OCI-LY1 (cell line): Measurements from ENCODE around the gene PLEKHO2.

ENCODE experiments used
- EZH2 ChIP-seq: fragments of 200-600 bp; sonication (generic), shearing (Covaris generic); IDR thresholded peaks from 2 replicates; pipeline ENCODE4 v1.8.0; 2017; ENCODE audit warnings: borderline replicate concordance, mixed run types, mild to moderate bottlenecking, antibody characterized with exemption, low read length, moderate library complexity, mixed read lengths
- TF ChIP-seq, protein P1 (sequence below): fragments of 200-600 bp; sonication (generic), shearing (Covaris generic); IDR thresholded peaks from 2 replicates; pipeline ENCODE4 v1.5.1; 2017; ENCODE audit warnings: mild to moderate bottlenecking, antibody characterized with exemption, low read length, moderate library complexity, mixed read lengths

DNA sequence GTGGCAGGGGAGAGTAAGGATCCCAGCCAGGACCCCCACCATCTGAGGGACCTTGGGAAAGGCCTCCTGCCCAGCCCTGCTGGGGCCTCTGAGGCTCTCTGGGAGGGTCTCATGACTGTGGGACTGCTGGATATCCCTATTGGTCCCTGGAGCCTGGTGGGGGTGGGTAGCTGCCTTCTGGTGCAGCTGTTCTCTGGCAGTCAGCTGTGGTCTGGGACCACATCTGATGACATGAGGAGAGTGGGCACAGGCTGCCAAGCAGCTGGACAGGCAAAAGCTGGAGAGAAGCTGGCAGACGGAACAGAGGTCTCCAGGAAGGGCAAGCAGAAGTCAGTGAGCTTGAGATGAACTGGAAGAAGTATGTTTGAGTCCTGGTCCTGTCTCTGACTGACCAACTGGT lies 22.4 kb downstream of the PLEKHO2 start:
- TF ChIP-seq, protein P1, sequence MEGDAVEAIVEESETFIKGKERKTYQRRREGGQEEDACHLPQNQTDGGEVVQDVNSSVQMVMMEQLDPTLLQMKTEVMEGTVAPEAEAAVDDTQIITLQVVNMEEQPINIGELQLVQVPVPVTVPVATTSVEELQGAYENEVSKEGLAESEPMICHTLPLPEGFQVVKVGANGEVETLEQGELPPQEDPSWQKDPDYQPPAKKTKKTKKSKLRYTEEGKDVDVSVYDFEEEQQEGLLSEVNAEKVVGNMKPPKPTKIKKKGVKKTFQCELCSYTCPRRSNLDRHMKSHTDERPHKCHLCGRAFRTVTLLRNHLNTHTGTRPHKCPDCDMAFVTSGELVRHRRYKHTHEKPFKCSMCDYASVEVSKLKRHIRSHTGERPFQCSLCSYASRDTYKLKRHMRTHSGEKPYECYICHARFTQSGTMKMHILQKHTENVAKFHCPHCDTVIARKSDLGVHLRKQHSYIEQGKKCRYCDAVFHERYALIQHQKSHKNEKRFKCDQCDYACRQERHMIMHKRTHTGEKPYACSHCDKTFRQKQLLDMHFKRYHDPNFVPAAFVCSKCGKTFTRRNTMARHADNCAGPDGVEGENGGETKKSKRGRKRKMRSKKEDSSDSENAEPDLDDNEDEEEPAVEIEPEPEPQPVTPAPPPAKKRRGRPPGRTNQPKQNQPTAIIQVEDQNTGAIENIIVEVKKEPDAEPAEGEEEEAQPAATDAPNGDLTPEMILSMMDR: no peak
- no peak for TF ChIP-seq EZH2
